Measurements from ENCODE around the gene RBPJ. TPM values are rescaled to one million over a fixed set of nuclear protein-coding genes. Genes with fewer than 3 reads are reported as not detected.

The RBPJ gene
- polyA plus RNA-seq, 1 of the 3 experiments (the other 2 are of a cell fraction) = 13.8 TPM

GRCh38 chr4:26345565-26345938 lies 24.7 kb downstream of the RBPJ start:
- Histone ChIP-seq H3K9me2 (no peaks in the 10 kb centered on the region), H3K79me2 (ENCODE audit: insufficient read depth) (peaks cover 80% of the 10 kb centered on the region), H4K20me1 (ENCODE audit: insufficient read depth) (peaks cover 48% of the 10 kb centered on the region), H3K27me3 (ENCODE audit: insufficient read depth) (no peaks in the 10 kb centered on the region), H3F3A (replicated peaks; ENCODE audit: insufficient read depth) (peaks cover 19% of the 10 kb centered on the region), H3K4me2 (no peak overlapping the region), H3K27ac (ENCODE audit: low read depth in 2 of 2, low read length in 1 of 2) (no peak overlapping the region), H3K4me1 (ENCODE audit: control insufficient read depth in 1 of 2, insufficient read depth in 2 of 2, low read depth in 1 of 2, low read length in 1 of 2) (peaks cover 0 to 23% of the 10 kb centered on the region in 2 experiments; a peak in 3 of 4 replicates), H3K9me3 (no peaks in the 10 kb centered on the region), H3K4me3 (ENCODE audit: low read depth in 2 of 2, low read length in 1 of 2) (no peak overlapping the region), H3K36me3 (replicated peaks in 1 of 2; ENCODE audit: control insufficient read depth in 1 of 2, insufficient read depth in 2 of 2, low read length in 1 of 2) (no peaks in the 10 kb centered on the region), H2AFZ (ENCODE audit: low read depth) (no peak overlapping the region), H3K9ac (no peak overlapping the region)
- CTCF ChIA-PET = interaction anchor here (1.5 to 9.1 kb wide), 2 partner anchors 9 to 17 kb away, joined by 4 to 65 read pairs; no protein-coding TSS in a partner anchor
- DNase-seq = no peak
- POLR2A ChIA-PET = no interaction called here
- no peak for TF ChIP-seq RXRA (IDR thresholded peaks at IDR 0.05; ENCODE audit: borderline replicate concordance, low read depth)
- WGBS (ENCODE audit: low lambda C conversion rate) = 97% methylated on average over 3 of the region's 3 CpGs

DNA sequence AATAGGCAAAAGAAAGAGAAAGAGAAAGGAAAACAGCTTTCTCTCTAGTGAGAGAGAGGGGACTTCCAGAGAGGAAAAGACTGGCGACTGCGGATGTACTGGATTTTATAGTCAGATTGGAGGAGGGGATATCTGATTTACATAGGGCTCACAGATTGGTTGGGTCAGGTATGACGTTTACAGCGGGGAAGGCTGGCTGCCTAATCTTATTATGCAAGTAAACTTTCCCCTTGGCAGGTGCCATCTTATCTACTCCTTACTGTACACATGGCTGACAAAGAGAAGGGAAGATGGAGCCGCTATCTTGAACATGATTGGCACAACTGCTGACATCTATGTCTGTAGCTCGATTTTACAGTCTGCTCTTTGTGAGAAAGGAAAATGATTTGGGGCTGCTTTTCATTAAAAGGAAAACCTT lies 25.4 kb downstream of the RBPJ start:
- no peak overlapping the region for H3K4me3 ChIP-seq (ENCODE audit: low read depth in 2 of 2, low read length in 1 of 2)
- peaks cover 19% of the 10 kb centered on the region for H3F3A ChIP-seq (replicated peaks; ENCODE audit: insufficient read depth)
- H3K9me3 ChIP-seq = no peaks in the 10 kb centered on the region
- no peaks in the 10 kb centered on the region for H3K36me3 ChIP-seq (replicated peaks in 1 of 2; ENCODE audit: control insufficient read depth in 1 of 2, insufficient read depth in 2 of 2, low read length in 1 of 2)
- H3K9me2 ChIP-seq = no peaks in the 10 kb centered on the region
- no peak overlapping the region for H3K27ac ChIP-seq (ENCODE audit: low read depth in 2 of 2, low read length in 1 of 2)
- CTCF ChIA-PET = interaction anchor here (9.1 kb wide), 1 partner anchor 17 kb away, joined by 65 read pairs; no protein-coding TSS in a partner anchor
- no peak overlapping the region for H3K9ac ChIP-seq
- WGBS (ENCODE audit: low lambda C conversion rate) = 94% methylated on average over 6 of the region's 6 CpGs
- no peak for DNase-seq
- POLR2A ChIA-PET = no interaction called here
- H3K79me2 ChIP-seq (ENCODE audit: insufficient read depth) = peaks cover 83% of the 10 kb centered on the region
- H4K20me1 ChIP-seq (ENCODE audit: insufficient read depth) = peaks cover 44% of the 10 kb centered on the region
- no peak overlapping the region for H2AFZ ChIP-seq (ENCODE audit: low read depth)
- peaks cover 0 to 23% of the 10 kb centered on the region in 2 experiments; a peak in 3 of 4 replicates for H3K4me1 ChIP-seq (ENCODE audit: control insufficient read depth in 1 of 2, insufficient read depth in 2 of 2, low read depth in 1 of 2, low read length in 1 of 2)
- no peak overlapping the region for H3K4me2 ChIP-seq
- H3K27me3 ChIP-seq (ENCODE audit: insufficient read depth) = no peaks in the 10 kb centered on the region
- TF ChIP-seq TAF1 (IDR thresholded peaks at IDR 0.05; ENCODE audit: borderline replicate concordance, low read depth, low read length) = no peak
- TF ChIP-seq GABPA (IDR thresholded peaks at IDR 0.05; ENCODE audit: low read depth) = no peak

GRCh38 chr4:26349496-26349895 lies 28.7 kb downstream of the RBPJ start:
- Histone ChIP-seq H3K4me3 (ENCODE audit: low read depth in 2 of 2, low read length in 1 of 2) (no peak overlapping the region), H4K20me1 (ENCODE audit: insufficient read depth) (peaks cover 23% of the 10 kb centered on the region), H2AFZ (ENCODE audit: low read depth) (no peak overlapping the region), H3K4me1 (ENCODE audit: control insufficient read depth in 1 of 2, insufficient read depth in 2 of 2, low read depth in 1 of 2, low read length in 1 of 2) (peaks cover 0 to 8% of the 10 kb centered on the region in 2 experiments; a peak in 2 of 4 replicates), H3K9ac (no peak overlapping the region), H3K79me2 (ENCODE audit: insufficient read depth) (peaks cover 92% of the 10 kb centered on the region), H3K9me3 (no peaks in the 10 kb centered on the region), H3K9me2 (no peaks in the 10 kb centered on the region), H3K4me2 (no peak overlapping the region), H3K27me3 (ENCODE audit: insufficient read depth) (no peaks in the 10 kb centered on the region), H3K36me3 (replicated peaks in 1 of 2; ENCODE audit: control insufficient read depth in 1 of 2, insufficient read depth in 2 of 2, low read length in 1 of 2) (no peaks in the 10 kb centered on the region), H3F3A (replicated peaks; ENCODE audit: insufficient read depth) (no peaks in the 10 kb centered on the region), H3K27ac (ENCODE audit: low read depth in 2 of 2, low read length in 1 of 2) (no peak overlapping the region)
- DNase-seq = no peak
- ChIA-PET CTCF (interaction anchor here (0.6 to 2.6 kb wide), 4 partner anchors 16 to 42 kb away, joined by 3 to 9 read pairs (median 3); no protein-coding TSS in a partner anchor), POLR2A (interaction anchor here (0.6 kb wide), 1 partner anchor 22 kb away, joined by 3 read pairs; no protein-coding TSS in a partner anchor)
- WGBS (ENCODE audit: low lambda C conversion rate) = 87% methylated on average over 2 of the region's 2 CpGs
- TF ChIP-seq, protein P1, sequence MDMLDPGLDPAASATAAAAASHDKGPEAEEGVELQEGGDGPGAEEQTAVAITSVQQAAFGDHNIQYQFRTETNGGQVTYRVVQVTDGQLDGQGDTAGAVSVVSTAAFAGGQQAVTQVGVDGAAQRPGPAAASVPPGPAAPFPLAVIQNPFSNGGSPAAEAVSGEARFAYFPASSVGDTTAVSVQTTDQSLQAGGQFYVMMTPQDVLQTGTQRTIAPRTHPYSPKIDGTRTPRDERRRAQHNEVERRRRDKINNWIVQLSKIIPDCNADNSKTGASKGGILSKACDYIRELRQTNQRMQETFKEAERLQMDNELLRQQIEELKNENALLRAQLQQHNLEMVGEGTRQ (IDR thresholded peaks at IDR 0.05; ENCODE audit: borderline replicate concordance, low read depth, low read length) = no peak
- TF ChIP-seq POLR2AphosphoS5 (IDR thresholded peaks at IDR 0.05; ENCODE audit: low read depth, low read length) = no peak
- no peak for TF ChIP-seq EZH2phosphoT487 (IDR thresholded peaks at IDR 0.05; ENCODE audit: borderline replicate concordance, low read depth)
- TF ChIP-seq MXI1 (IDR thresholded peaks at IDR 0.05; ENCODE audit: low read depth, low read length) = no peak
- no peak for TF ChIP-seq RCOR1 (IDR thresholded peaks at IDR 0.05; ENCODE audit: low read length)
- no peak for TF ChIP-seq TEAD4 (IDR thresholded peaks at IDR 0.05; ENCODE audit: borderline replicate concordance, insufficient read depth)
- no peak for TF ChIP-seq YY1 (IDR thresholded peaks at IDR 0.05; ENCODE audit: low read depth)
- no peak for TF ChIP-seq FOXM1 (IDR thresholded peaks at IDR 0.05; ENCODE audit: low read depth)
- TF ChIP-seq JUND (IDR thresholded peaks at IDR 0.05) = no peak
- no peak for TF ChIP-seq TAF1 (IDR thresholded peaks at IDR 0.05; ENCODE audit: borderline replicate concordance, low read depth, low read length)
- TF ChIP-seq USF1 (IDR thresholded peaks at IDR 0.05; ENCODE audit: borderline replicate concordance, low read depth) = no peak
- no peak for TF ChIP-seq CTCF (IDR thresholded peaks at IDR 0.05)
- TF ChIP-seq, protein P2, sequence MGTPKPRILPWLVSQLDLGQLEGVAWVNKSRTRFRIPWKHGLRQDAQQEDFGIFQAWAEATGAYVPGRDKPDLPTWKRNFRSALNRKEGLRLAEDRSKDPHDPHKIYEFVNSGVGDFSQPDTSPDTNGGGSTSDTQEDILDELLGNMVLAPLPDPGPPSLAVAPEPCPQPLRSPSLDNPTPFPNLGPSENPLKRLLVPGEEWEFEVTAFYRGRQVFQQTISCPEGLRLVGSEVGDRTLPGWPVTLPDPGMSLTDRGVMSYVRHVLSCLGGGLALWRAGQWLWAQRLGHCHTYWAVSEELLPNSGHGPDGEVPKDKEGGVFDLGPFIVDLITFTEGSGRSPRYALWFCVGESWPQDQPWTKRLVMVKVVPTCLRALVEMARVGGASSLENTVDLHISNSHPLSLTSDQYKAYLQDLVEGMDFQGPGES (IDR thresholded peaks at IDR 0.05; ENCODE audit: low read depth, low read length) = no peak
- TF ChIP-seq EP300 (IDR thresholded peaks at IDR 0.05; ENCODE audit: borderline replicate concordance in 1 of 2, low read depth in 1 of 2, low read length in 1 of 2) = no peak
- no peak for TF ChIP-seq FOXJ3 (CRISPR knock-in tag; IDR thresholded peaks at IDR 0.05)
- no peak for TF ChIP-seq NRF1 (IDR thresholded peaks at IDR 0.05; ENCODE audit: low read depth, low read length)
